Uterus (tissue), 2 donors: ENCODE results near the gene GLT6D1.

Experiments
- CTCF ChIP-seq, 4 experiments: fragments of 200-600 bp in 2 of 4; fragments of 450-650 bp in 2 of 4; sonication (generic) in 2 of 4; IDR thresholded peaks; one replicate each; pipeline ENCODE4 v1.5.1; 2016 to 2019; ENCODE audit warnings: antibody characterized with exemption in 4 of 4, mild to moderate bottlenecking in 2 of 4, moderate library complexity in 1 of 4
- POLR2A ChIP-seq, 2 donors: fragments of 450-650 bp; IDR thresholded peaks; one replicate each; pipeline ENCODE4 v1.6.1; 2016; ENCODE audit warnings: antibody characterized with exemption in 2 of 2, mild to moderate bottlenecking in 1 of 2, moderate library complexity in 1 of 2

GRCh38 chr9:135607401-135608293 lies 31.7 kb downstream of the GLT6D1 start:
- TF ChIP-seq CTCF (IDR thresholded peaks at IDR 0.05), result no peak
- TF ChIP-seq POLR2A (IDR thresholded peaks at IDR 0.05), result no peak
